HEK293 (cell line): Measurements from ENCODE around the gene SPOCK1.
A peak's percentile ranks its signal among the peaks of the same experiment; 100 is the strongest.

Experiments
- CTCF ChIA-PET: fragments of 350-600 bp; formaldehyde crosslinking; extraction: SDS; loops from one replicate; lab custom pipeline; 2021; ENCODE audit warnings: antibody characterized with exemption; lab: Yijun Ruan, JAX
- POLR2A ChIA-PET: fragments of 300-600 bp; formaldehyde crosslinking; extraction: SDS; loops from one replicate; lab custom pipeline; 2020; ENCODE audit warnings: antibody characterized with exemption, inconsistent platforms; lab: Yijun Ruan, JAX
- H3K27ac ChIP-seq: fragments of 200-500 bp; sonication (Bioruptor generic); 2 replicates; pipeline ENCODE4 v1.5.1; 2014; ENCODE audit warnings: low read depth, low read length, control low read depth, inconsistent platforms; ENCODE audit errors: extremely low read depth
- H3K36me3 ChIP-seq, 2 experiments: fragments of 200-500 bp in 1 of 2; sonication (Bioruptor generic) in 1 of 2; 1 replicate in 1 of 2; 2 replicates in 1 of 2; pipeline ENCODE4 v1.5.1; 2014 to 2017; ENCODE audit warnings: inconsistent platforms in 2 of 2, low read length in 2 of 2; ENCODE audit not compliant: control insufficient read depth in 2 of 2, insufficient read depth in 1 of 2
- H3K4me1 ChIP-seq: fragments of 200-500 bp; sonication (Bioruptor generic); 2 replicates; pipeline ENCODE4 v1.5.1; 2014; ENCODE audit warnings: mild to moderate bottlenecking, low read length, inconsistent platforms; ENCODE audit not compliant: control insufficient read depth, insufficient read depth
- H3K4me3 ChIP-seq: 2 replicates; pipeline ENCODE4 v1.5.1; 2011; ENCODE audit warnings: low read depth, mild to moderate bottlenecking, control low read depth, low read length, moderate library complexity
- H3K9me3 ChIP-seq: fragments of 200-500 bp; sonication (Bioruptor generic); 2 replicates; pipeline ENCODE4 v1.5.1; 2014; ENCODE audit warnings: low read depth, low read length, inconsistent platforms; ENCODE audit not compliant: control insufficient read depth, insufficient read depth
- PRDM2 ChIP-seq: fragments of 450-650 bp; formaldehyde crosslinking; IDR thresholded peaks from 2 replicates; pipeline ENCODE4 v1.5.1; 2016; ENCODE audit warnings: missing biosample characterization, missing genetic modification characterization, borderline replicate concordance
- SCRT2 ChIP-seq: fragments of 450-650 bp; formaldehyde crosslinking; IDR thresholded peaks from 2 replicates; pipeline ENCODE4 v1.5.1; 2016; ENCODE audit warnings: missing biosample characterization, missing genetic modification characterization
- ZNF148 ChIP-seq: fragments of 450-650 bp; formaldehyde crosslinking; IDR thresholded peaks from 2 replicates; pipeline ENCODE4 v1.5.0; 2017; ENCODE audit warnings: missing biosample characterization, missing genetic modification characterization, borderline replicate concordance
- ZNF157 ChIP-seq: fragments of 450-650 bp; formaldehyde crosslinking; IDR thresholded peaks from 2 replicates; pipeline ENCODE4 v1.5.1; 2016; ENCODE audit warnings: missing biosample characterization, missing genetic modification characterization
- ZNF514 ChIP-seq: fragments of 450-650 bp; formaldehyde crosslinking; IDR thresholded peaks from 2 replicates; pipeline ENCODE4 v1.5.1; 2016; ENCODE audit warnings: missing biosample characterization, missing genetic modification characterization
- ZNF544 ChIP-seq: fragments of 450-650 bp; formaldehyde crosslinking; IDR thresholded peaks from 2 replicates; pipeline ENCODE4 v1.5.0; 2017; ENCODE audit warnings: missing biosample characterization, missing genetic modification characterization
- TF ChIP-seq, protein P1 (sequence below): fragments of 450-650 bp; formaldehyde crosslinking; IDR thresholded peaks from 2 replicates; pipeline ENCODE4 v1.5.1; 2016; ENCODE audit warnings: missing biosample characterization, missing genetic modification characterization
- TF ChIP-seq, protein P2 (sequence below): fragments of 450-650 bp; formaldehyde crosslinking; optimal IDR thresholded peaks from 2 replicates; pipeline ENCODE3; 2016; ENCODE audit warnings: missing biosample characterization, mild to moderate bottlenecking, missing genetic modification characterization
- TF ChIP-seq, protein P3 (sequence below): fragments of 450-650 bp; formaldehyde crosslinking; IDR thresholded peaks from 2 replicates; pipeline ENCODE4 v1.5.1; 2017; ENCODE audit warnings: missing biosample characterization, mild to moderate bottlenecking, missing genetic modification characterization, moderate library complexity

The SPOCK1 gene

GRCh38 chr5:137348759-137349158 is 150.4 kb downstream of the SPOCK1 start (continued):
- TF ChIP-seq, protein P1, sequence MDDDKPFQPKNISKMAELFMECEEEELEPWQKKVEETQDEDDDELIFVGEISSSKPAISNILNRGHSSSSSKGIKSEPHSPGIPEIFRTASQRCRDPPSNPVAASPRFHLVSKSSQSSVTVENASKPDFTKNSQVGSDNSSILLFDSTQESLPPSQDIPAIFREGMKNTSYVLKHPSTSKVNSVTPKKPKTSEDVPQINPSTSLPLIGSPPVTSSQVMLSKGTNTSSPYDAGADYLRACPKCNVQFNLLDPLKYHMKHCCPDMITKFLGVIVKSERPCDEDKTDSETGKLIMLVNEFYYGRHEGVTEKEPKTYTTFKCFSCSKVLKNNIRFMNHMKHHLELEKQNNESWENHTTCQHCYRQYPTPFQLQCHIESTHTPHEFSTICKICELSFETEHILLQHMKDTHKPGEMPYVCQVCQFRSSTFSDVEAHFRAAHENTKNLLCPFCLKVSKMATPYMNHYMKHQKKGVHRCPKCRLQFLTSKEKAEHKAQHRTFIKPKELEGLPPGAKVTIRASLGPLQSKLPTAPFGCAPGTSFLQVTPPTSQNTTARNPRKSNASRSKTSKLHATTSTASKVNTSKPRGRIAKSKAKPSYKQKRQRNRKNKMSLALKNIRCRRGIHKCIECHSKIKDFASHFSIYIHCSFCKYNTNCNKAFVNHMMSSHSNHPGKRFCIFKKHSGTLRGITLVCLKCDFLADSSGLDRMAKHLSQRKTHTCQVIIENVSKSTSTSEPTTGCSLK (tag by site-specific recombination), result no peak

DNA sequence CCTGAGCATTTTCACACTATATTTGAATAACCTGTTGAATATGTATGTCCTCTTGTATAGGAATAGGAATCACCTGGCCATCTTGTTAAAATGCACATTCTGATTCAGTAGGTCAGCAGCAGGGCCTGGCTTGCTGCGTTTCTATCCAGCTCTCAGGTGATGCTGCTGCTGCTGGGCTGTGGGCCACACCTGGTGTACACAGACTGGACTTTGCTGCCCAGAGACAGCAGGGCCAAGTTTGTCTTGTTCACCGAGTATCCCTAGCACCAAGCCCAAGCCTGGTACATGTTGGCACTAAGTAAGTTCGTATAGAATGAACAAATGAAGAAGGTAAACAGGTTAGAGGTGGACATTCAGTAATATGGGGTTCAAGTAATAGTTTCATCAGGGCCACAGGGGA is 151.3 kb downstream of the SPOCK1 start:
- TF ChIP-seq ZNF157 (tag by site-specific recombination) (no peak), ZNF148 (tag by site-specific recombination) (no peak), ZNF544 (tag by site-specific recombination) (no peak), SCRT2 (tag by site-specific recombination) (peak; percentile 55; the same call in 1 of the 2 replicates), ZNF514 (tag by site-specific recombination) (no peak), PRDM2 (tag by site-specific recombination) (no peak)
- TF ChIP-seq, protein P2, sequence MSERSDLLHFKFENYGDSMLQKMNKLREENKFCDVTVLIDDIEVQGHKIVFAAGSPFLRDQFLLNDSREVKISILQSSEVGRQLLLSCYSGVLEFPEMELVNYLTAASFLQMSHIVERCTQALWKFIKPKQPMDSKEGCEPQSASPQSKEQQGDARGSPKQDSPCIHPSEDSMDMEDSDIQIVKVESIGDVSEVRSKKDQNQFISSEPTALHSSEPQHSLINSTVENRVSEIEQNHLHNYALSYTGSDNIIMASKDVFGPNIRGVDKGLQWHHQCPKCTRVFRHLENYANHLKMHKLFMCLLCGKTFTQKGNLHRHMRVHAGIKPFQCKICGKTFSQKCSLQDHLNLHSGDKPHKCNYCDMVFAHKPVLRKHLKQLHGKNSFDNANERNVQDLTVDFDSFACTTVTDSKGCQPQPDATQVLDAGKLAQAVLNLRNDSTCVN (tag by site-specific recombination), result no peak
- TF ChIP-seq, protein P3, sequence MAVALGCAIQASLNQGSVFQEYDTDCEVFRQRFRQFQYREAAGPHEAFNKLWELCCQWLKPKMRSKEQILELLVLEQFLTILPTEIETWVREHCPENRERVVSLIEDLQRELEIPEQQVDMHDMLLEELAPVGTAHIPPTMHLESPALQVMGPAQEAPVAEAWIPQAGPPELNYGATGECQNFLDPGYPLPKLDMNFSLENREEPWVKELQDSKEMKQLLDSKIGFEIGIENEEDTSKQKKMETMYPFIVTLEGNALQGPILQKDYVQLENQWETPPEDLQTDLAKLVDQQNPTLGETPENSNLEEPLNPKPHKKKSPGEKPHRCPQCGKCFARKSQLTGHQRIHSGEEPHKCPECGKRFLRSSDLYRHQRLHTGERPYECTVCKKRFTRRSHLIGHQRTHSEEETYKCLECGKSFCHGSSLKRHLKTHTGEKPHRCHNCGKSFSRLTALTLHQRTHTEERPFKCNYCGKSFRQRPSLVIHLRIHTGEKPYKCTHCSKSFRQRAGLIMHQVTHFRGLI (tag by site-specific recombination), result no peak
- ChIA-PET CTCF (interaction anchor here (2.3 kb wide), 1 partner anchor 28 kb away, joined by 7 read pairs; no protein-coding TSS in a partner anchor), POLR2A (no interaction called here)
- H3K4me1 ChIP-seq, result no peaks in the 10 kb centered on the region
- no peaks in the 10 kb centered on the region for H3K9me3 ChIP-seq
- H3K27ac ChIP-seq, result no peak overlapping the region
- H3K36me3 ChIP-seq, result no peaks in the 10 kb centered on the region
- no peak overlapping the region for H3K4me3 ChIP-seq
